ENCODE data around the gene THAP8.

Gene THAP8

DNA sequence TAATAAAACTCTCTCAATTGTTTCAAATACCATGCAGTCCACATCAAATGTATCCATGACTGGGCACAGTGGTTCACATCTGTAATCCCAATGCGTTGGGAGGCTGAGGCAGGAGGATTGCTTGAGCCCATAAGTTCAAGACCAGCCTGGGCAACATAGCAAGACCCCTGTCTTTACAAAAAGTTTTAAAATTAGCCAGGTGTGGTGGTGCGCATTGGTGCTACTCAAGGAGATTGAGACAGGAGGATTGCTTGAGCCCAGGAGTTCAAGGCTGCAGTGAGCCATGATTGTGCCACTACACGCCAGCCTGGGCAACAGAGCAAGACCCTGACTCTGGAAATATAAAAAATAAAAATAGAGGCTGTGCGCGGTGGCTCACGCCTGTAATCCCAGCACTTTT, 26.4 kb downstream of the THAP8 start:
- DNase-seq = no peak

DNA sequence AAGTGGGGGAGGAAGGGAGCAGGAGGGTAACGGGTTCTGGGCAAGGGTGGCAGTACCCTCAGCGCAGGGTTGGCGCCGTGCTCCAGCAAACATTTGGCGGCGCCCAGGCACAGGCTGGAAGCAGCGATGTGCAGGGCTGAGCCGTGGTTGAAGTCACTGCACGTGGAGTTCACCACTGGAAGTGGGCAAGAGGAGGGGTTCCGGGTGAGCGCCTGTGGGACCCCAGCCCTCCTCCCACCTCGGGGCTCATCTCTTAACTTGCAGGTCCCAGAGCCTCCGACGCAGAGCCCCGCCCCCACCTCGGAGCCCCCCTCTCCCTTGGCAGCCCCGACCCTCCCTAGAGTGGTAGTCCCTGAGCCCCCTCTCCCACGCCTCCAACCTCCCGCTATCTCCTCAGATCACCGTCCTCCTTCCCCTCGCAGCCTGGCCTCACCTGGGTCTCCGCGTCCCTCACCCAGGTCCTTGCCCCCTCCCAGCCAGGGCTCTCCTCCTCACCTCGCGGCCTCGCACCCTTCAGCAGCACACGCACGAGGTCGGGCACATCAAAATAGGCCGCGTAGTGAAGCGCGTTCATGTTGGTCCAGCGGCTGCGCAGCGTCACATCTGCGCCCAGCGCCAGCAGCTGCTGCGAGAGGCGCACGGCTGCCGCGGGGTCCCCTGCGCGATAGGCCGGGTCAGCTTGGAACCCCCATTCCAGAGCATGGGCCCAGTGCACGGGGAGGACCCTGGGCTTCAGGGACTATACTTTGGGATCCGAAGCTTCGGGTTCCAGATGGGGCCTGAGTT, 27.8 kb downstream of the THAP8 start:
- no peak for DNase-seq

DNA sequence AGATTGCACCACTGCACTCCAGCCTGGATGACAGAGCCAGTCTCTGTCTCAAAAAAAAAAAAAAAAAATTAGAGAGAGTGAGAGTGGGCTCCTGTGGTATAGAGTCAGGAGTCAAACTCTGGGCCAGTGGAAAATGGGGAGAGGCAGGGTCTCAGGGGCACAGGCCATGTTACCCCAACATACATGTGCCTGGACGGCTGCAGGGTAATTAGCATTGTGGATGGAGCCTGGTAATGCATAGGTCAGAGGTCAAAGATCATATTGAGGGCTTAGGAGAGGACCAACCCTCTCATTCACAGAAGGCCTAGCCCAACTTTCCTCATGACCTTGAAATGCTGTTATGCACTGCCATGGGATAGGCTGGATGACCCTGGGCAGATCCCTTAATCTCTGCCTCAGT, 28.5 kb downstream of the THAP8 start:
- DNase-seq = no peak

DNA sequence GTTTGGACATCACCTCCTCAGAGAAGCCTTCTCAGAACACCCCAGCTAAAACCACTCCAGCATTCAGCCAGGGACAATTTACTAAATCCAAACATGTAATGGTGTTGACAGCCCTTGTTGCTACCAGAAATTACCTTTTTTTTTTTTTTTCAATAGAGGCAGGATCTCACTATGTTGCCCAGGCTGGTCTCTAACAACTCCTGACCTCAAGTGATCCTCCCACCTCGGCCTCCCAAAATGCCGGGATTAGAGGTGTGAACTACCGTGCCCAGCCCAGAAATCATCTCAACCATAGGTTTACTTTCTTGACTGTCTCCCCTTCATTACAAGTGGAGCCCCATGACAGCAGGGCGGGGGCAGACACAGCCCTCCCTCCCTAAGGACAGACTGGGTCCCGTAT, 30.7 kb downstream of the THAP8 start:
- no peak for DNase-seq

DNA sequence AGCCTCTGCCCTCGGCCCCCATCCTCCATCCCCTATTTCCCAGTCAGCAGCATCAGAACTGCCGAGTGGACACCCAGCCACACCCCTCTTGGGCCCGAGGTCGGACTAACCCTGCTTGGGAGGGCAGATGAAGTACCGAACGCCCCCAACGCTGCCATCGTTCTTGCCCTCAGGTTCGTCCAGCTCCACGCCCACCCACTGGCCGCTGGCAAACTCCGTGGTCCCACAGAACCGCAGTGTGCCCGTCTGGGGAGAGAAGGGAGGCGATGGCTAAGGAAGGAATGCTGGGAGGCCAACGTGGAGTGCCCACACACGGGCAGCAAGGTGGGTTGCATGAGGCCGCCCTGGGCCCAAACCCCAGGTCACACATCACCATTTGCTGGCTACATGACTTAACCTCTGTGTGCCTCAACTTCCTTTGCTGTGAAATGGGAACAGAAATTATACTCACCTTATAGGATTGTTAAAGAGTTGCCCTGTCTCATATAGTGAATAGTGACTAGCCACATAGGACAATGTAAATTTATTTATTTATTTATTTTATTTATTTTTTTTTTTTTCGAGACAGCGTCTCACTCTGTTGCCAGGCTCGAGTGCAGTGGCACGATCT, 34.9 kb downstream of the THAP8 start:
- no peak for DNase-seq

DNA sequence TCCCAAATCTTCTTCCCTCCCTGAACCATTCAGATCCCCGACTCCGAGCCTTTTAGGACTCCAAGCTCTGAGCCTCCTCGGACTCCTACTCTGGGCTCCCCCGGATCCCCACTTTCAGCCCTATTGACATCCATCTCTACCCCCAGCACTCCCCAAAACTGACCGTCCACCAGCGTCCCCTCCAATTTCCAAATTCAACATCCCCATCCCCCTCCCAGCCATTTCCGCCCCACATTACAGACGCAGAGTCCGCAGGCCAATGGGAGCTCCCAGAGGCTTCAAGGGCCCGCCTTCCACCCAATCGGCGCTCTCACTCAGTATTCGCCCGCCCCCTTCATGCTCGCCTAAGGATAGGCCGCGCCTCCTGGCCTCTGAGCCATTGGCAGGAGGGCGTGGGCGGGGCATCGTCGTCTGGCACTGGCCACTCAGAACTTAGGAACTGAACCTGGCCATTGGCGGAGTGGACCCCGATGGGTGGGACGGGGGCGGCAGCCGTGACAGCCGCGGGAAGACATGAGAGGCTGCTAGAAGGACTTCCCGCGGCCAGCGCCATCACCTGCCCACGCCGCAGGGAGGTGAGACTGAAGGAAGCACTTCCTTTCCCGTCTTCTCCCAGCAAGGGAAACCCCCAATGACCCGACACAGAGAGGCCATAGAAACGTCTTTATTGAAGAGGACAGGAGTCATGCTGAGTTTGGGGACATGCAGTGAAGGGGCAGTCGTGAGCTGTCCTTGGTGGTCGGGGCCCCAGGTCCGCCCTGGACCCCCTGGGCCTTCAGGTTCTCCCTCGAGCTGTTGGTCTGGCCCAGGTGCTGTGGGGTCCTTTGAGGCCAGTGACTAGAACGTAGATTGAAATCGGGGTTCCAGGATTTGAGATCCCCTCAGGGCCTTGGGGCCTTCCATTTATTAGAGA, 39.8 kb downstream of the THAP8 start, which contains the start of gene ALKBH6:
TSS of gene ALKBH6 (minus strand) at position 202 of the 913 bp plus-strand sequence. CDS start 816 bp downstream, outside the sequence.
- DNase-seq = peak; percentile 100

DNA sequence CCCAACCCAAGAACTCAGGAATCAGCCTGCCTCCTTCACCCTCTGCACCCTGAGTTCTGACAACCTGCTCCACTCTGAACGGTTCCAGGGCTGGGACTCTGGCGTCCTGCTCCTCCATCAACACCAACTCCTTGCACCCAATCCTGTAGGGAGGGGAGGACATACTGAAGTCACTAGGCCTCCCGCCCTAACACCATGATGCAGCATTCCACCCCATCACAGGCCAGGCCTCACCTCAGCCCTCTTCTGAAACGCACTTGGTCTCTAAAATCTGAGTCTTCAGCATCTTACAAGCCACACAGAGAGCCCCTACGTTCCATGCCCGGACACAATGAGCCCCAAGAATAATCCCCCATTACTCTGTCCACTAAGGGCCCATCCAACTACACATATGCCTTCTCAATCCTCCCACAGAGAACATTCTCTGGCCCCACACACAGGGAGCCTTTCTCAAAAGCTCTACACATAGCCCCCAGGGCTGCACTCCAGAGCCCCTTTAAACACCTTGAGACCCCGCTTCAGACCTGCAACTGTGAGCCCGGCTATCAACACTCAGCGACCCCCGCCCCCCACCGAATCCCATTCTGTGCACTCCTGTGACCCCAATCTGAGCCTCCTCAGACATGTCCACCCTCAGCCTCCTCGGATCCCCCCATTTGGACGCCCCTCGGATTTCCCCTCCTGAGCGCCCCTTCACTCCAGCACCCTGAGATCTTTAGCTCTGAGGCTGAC, 40.6 kb downstream of the THAP8 start:
- no peak for DNase-seq

DNA sequence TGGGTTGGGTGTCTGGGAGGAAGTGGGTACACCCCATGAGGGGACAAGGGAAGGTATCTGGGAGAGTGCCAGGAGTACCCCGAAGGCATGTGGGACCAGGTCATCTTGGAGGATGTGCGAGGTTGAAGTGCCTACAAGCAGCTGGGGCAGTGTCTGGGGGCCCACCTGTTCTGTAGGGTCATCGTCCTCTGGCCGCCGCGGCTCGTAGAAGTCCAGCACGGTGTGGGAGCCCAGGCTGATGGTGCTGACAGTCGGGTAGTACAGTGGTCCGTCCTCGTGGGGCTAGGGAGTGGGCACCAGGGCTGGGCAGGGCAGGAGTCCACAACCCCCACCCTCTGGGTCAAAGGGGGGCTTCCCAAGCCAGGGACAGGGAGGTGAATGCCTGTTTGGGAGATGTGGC, 43.7 kb downstream of the THAP8 start:
- no peak for DNase-seq

DNA sequence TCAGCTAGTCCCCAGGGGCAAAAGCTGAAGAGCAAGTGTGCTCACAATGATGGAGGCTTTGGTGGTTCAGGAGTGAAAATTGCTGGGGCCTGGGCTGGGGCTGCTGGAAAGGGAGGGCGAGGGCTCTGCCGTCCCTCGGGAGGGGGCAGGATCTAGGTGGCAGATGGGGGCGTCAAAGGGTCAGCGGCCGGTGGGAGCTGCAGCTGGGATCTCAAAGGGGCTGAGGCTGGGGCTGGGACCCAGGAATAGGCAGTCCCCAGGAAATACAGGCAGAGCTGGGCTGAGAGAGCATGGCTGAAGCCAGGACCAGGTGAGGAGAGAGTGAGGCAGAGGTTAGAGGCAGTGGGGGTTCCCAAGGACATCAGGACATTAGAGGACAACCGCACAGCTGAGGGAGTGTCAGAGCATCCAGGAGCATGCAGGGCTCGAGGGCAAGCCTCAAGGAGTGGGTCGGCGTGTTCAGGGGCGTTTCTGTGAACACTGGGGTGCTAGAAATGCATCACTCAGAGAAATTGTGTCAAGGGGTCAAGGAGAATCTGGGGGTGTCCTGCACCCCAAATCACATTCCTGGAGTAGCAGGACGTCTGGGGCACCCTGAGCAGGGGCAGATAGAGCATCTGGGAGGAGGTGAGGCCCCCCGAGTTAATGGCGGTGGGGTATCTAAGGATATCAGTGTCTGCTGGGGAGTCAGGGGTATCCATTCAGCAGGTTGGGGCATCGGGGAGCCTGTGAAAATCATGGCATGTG, 44.3 kb downstream of the THAP8 start:
- DNase-seq = no peak

DNA sequence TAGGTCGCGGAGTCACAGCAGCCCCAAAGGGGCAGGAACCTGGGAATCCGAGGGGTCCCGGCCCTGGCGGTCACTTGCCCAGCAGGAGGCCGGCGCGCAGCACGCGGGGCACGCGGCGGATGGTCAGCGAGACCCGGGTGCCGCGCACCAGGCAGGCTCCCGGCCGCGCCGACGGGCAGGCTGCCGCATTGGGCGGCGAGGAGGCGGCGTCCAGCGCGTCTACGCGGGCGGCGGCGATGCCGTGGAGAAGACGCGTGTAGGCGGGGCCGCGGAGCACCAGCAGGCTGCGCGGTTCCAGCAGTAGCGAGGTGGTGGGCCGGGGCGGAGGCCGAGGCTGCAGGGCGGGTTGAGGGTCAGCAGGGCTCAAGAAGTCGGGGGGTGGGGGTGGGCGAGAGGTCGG, 44.9 kb downstream of the THAP8 start:
- DNase-seq = peak; percentile 25 to 42

DNA sequence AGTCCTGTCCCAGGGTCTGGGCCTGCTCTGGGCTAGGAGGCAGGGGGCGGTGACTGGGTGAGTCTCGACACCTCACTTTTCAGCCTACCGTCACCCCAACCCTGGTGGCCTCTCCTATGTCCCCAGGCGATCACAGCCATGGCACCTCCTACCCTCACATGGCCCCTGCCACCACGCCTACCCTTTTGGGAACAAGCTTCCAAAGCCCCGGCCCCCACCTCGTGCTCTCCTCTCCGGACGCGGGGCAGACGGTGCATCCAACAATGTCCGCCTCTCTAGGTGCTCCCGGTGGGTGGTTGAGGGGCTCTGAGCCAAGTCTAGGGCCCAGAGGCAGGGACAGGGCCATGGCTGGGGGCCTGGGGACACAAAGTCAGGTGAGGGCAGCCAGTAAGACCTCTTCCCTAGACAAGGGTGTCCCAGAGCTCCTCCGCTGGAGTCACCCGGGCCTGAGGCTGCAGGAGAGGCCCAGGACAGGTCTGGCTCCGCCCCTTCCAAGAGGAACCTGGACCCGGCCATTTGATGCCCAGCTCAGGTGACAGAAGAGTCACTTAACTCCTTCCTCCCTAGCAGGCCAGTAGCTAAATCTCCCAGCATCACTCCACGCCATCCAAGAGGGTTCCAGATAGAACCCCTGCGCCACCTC, 45.6 kb downstream of the THAP8 start, which contains the start of gene SYNE4:
TSS of gene SYNE4 (minus strand) at position 478 of the 643 bp plus-strand sequence. CDS start at position 346, 132 bp downstream.
- no peak for DNase-seq

DNA sequence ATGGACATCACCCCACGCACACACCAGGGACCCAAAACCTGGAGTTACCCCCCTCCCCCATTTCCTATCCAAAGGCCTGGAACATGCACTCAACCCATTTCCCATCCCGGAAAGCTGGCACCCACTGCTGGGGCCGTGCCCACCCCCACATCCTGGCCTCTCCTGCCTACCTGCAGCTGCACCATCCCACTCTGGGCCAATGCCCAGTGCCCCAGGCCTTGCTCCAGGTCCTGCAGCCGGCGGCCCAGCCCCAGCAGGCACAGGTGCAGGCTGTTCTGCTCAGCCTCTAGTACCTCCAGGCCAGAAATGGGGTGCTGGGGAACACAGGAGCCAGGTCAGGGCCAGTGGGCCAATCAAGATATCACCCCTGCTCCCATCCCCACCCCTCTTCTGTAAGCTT, 47.1 kb downstream of the THAP8 start:
- no peak for DNase-seq

DNA sequence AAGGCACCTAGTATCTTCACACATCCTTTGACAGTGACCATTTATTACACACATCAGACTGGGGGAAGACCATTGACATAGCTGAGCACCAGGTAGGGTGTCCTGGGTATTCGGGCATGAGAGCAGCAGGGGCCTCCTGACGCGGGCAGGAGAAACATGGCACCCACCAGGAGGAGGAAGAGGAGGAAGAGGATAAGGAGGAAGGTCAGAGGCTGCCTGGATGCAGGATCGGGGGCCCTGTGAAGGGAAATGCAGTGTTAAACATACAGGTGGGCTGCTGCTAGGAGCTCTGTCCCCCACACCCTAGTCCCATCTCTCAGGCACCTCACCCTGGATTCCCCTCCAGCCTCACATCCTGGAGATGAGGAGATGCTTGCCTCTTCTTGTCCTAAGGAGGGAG, 50.8 kb downstream of the THAP8 start:
- no peak for DNase-seq

DNA sequence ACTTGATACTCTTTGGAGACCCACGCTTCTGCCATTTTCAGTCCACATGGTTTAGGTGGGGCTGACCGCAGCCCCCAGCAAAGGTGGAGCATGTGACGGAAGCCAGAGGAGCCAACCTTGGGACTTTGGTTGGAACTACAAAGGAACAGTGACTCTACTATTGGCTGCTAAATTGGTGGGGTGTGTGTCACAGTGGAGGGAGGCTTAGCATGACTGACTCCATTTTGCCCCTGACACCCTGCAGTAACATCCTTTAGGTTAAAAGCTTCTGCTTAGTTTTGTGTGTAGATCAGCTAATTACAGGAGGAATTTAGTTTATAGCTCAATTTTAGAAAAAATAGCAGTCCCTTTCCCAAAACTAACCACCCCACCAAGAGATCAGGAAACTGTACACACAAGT, 52.5 kb downstream of the THAP8 start:
- DNase-seq = no peak

DNA sequence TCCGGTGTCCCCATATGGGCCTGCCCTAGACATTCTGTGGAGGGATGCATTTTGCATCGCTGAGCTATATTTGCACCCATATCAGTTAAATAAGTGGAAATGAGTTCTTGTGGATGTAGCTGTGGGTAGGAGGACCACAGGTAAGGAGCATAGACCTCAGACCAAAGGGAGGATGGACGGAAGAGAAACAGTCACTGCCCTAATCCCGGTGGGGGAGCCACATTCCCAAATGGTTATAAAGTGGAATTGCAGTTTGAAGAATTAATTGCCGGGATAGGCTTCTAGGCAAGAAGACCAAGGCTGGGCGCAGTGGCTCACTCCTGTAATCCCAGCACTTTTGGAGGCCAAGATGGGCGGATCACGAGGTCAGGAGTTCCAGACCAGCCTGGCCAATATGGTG, 57.3 kb downstream of the THAP8 start:
- DNase-seq = no peak

DNA sequence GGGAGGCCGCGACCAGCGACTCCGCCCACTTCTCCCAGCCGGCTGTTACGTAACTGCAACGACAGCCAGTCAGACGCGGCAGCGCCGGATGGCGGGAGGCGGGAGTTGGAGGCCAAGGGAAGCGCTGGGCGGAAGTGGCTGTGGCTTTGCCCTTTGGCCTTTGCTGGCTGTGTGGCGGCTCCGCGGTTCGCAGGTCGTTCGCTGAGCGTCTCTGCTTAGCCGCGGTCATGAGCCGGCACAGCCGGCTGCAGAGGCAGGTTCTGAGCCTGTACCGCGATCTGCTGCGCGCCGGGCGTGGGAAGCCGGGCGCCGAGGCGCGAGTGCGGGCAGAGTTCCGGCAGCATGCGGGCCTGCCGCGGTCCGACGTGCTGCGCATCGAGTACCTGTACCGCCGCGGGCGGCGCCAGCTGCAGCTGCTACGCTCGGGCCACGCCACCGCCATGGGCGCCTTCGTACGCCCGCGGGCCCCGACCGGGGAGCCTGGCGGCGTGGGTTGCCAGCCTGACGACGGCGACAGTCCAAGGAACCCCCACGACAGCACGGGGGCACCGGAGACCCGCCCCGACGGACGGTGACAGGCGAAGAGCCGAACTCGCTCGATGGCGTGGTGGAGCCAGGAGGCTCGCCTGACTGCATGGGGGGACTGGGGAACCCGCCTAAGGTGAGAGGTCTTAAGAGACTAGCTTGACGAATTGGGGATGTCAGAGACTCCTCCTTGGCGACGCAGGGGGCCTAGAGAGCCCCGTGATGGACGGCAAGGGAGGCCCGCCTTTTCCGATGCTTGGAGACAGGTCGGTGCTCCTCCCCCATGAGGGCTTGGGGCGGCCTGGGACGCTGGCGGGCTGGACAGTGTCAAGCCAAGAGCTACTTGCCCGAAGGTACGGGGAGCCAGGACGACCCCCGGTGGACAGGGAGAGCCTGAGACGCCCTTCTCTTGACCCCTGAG, 58.8 kb downstream of the THAP8 start, which contains the start of gene SDHAF1:
TSS of gene SDHAF1 (plus strand) at position 141 of the 946 bp plus-strand sequence. CDS start at position 228, 87 bp downstream.
- DNase-seq = peak; percentile 96 to 98

DNA sequence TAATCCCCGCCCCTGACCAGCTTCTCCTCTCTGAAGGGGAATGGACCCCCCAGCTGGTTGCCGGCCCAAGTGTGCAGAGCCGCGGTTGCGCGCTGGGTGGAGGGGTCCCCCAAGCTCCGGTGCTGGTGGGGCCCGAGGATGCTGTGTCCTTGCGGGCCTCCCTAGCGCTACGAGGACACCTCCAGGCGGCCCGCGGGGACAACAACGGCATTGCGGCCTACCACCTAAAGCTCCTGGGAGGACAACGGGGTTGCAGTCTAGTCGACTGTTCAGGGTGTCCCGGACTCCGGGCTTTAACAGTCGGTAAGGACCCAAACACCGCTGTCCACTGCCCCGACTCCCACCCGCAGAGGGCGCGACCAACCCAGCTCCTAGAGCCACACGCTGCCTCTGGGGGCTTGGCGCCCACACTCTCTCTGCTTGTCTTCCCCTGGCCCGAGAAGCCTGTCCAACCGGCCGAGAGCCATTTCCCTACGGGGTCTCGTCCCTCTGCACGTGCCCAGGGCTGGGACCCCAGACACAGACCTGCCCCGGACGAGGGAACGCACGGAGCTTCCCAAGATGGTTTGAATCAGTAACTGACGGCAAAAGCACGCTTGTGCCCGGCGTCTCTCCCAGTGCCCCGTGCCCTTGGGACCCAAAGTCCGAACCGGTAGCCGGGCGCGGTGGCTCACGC, 60.0 kb downstream of the THAP8 start:
- peak in 1 of 2 donors; percentile 3 for DNase-seq

DNA sequence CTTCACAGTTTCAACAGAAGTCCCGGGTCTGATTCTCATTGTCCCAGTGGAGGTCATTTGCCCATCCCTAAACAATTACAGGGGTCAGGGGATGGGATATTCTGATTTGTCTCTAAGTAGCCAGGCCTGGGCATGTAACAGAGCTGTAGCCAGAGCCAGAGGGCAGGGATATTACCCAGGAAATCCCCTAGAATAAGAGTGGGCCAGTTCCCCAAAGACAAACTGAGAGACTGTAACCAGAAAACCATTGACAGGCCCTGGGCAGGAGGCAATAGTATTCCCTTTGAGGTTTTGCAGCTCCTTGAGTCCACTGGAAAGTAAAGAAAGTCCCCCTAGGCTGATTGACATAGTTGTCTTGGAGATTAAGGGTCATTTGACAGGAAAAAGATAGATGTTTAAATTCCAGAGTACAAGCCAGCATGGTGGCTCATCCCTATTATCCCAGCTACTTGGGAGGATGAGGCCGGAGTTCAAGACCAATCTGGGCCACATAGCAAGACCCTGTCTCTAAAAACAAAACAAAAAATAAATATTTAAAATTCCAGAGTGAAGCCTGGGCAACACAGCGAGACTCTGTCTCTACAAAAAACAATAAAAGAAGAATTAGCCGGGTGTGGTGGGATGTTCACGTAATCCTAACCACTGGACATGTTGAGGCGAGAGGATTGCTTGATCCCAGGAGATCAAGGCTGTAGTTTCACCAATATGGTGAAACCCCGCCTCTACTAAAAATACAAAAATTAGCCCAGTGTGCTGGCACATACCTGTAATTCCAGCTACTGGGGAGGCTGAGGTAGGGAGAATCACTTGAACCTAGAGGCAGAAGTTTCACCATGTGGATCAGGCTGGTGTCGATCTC, 60.9 kb downstream of the THAP8 start:
- peak; percentile 30 to 75 for DNase-seq

All from inflammatory macrophage treated with lipopolysaccharide for 1 hour (primary cell).